ENCODE measurements around the gene FAM72C.
"Not testable (repeated sequence)": the region's sequence is repeated elsewhere in the genome, so short reads cannot be mapped to it uniquely, and the experiment has no call there.

The FAM72C gene

DNA sequence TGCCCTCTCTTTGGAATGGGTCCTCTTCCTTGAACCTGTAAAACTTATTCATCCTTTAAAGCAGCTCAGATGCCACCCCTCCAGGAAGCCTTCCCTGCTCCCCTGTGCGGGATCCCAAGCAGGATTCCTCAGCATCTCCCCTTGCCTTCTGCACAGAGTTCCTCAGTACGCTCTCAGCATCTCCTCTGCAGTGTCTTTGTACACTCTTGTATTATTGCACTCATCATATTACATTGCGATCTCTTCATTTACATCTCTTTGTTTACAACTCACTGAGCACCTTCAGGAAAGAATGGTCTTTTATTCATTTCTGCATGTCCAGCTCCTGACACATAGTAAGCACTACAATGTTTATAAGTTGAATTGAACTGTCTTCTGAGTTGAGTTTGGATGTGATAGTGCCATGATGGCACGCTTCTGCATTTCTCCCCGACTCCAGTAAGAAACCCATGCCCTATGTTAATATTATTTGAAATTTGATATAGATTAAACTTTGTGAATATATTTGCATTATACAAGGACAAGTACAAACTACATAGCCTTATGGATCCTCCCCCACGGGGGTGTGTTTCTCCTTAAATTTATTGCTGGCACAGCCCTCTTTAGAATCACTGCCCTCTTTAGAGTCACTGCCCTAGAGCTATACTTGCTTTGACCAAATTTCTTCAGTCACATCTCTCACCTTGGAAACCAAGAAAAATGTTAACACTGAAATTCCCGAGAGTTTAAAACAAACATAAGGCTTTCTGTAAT is 13.1 kb upstream of the FAM72C start:
- DNase-seq, result not testable (repeated sequence)

GRCh38 chr1:143974416-143974815 is 2.6 kb upstream of the FAM72C start:
- DNase-seq, result not testable (repeated sequence)

GRCh38 chr1:143973876-143974414 is 2.2 kb upstream of the FAM72C start:
- DNase-seq, result not testable (repeated sequence)

DNA sequence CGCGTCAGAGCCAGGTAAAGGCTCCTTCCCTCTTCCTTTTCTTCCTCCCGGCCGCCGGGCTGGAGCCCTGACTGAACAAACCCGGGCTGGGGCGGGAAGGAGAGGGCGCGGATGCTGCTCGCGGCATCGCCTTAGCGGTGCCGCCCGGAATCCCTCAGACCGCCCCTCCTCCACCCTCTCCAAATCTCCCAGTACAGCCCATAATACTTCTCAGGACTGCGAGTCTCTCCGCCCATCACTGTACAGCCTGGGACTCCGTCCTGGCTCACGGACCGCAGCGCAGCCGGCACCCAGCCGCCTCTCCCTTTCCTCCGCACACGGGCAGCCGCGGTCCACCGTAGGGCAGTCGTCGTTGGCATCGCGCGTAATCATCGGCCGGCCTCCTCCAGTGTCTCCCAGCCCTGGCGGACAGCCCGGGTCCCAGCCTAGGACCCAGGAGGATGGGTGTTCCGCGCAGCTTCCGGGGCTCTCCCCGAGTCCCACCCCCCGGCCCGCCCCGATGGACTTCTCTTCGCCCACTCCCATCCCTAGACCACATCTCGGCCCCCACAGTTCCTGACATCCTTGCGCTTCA is 1.1 kb upstream of the FAM72C start:
- DNase-seq, result not testable (repeated sequence)

- DNase-seq, result not testable (repeated sequence)
Observed at GRCh38 chr1:143965860-143966259, 5.9 kb downstream of the FAM72C start.

DNA sequence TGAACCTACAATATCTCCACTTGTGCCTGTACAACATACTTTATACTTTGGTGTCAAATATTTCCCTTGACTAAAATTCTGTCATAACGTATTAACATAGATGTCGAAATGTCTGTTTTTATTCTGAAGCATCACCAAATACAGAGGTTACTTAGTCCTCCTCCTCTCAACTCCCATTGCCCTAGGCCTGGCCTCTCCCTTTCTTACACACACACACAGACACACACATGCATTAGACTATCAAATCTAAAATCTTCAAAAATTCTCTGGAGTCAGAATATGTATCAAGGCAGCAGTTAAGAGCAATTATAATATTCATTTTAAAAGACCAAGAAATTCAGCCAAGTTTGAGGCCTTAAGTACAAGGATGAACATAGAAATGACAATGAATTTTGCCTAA is 7.5 kb downstream of the FAM72C start:
- DNase-seq, result not testable (repeated sequence)

DNA sequence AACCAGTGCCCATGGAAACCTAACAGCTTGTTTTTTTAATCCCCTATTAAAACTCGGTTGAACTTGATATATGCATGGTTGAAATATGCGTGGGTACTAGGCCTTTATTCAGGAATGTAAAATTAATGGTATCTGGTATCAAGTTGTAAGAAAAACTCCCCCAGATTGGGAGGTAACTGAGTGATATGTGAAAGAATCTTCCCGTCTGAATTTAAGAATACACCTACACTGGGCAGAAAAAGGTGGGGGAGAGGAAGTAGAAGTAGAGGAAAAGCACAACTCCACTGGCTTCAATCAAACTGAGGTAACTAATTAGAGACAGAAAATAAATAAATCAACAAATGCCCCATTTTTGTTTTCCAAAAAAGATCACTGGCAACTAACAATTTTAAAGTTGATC is 15.9 kb downstream of the FAM72C start:
- DNase-seq, result not testable (repeated sequence)

GRCh38 chr1:143952913-143953312 is 18.9 kb downstream of the FAM72C start:
- not testable (repeated sequence) for DNase-seq

DNA sequence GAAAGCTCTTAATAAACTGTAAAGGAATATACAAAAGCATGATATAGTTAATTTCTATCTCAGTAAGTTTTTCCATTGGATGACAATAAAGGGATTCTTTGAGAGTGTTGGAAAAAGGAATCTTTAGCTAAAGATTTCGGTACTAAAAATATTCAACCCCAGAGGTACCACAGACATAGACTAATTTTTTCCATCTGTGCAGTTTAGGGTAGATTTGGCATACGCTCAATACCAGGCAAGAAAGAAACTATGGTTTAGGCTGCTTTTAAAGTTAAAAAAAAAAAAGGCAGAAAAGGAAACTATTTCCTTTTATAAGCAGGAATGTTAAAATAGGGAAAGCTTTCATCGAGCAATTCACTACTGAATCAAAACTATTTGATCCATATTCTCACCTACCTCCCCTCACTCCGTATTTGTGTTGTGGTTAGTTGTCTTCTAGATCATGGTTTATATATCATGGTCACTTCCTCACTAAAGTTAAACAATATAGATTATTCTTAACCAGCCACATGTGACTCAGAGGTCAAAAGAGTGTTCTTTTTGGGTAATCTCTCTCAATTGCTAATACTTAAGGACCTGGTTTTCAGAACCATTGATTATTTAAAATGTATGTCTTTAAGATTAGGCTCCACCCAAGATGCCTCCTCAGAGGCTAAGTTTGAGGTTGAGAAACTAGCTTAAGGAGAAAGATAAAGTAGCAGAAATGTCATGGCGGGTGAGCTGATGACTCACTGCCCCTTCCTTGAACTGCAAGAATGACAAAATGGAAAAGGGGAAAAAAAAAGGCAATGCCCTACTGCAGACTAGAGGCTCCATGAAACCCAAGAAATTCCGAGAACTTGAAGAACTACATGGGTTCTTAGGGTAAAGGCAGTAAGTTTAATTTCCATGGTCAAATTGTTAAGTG is 20.0 kb downstream of the FAM72C start:
- not testable (repeated sequence) for DNase-seq

DNA sequence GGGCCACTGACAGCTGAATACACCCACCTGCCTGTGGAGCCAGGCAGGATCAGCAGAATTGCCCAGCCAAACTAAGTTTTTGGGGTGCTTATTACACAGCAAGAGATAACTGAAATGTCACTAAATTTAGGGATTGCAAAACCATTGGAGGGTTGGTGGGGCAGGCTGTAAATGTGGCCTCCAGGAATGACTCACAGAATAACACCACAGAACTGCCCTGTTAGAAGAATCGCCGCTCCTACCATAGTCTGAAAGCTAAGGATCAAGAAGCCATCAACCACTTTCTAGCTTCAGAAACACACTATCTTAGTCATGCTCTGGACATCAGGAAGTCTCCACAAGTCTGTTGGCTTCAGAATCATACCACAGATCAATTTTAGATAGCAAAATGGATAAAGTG is 24.0 kb downstream of the FAM72C start:
- not testable (repeated sequence) for DNase-seq

DNA sequence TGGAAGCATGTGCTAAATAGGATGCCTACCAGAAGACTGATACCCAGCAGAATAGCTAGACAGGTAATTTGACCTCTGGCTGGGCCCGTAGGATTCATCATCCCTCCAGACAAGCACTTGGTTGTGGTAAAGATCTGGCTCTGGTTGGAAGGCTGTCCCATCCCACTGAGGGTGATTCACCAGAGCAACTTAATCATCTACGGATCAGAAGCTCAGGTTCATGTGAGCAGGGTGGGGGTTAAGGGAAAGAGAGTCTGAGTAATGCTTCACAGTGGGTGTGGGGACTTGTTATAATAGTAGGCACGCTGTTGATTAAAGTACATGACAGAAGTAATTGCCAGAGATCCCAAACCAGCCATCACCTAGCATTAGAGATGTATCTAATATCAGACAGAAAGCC is 26.5 kb downstream of the FAM72C start:
- DNase-seq, result not testable (repeated sequence)

DNA sequence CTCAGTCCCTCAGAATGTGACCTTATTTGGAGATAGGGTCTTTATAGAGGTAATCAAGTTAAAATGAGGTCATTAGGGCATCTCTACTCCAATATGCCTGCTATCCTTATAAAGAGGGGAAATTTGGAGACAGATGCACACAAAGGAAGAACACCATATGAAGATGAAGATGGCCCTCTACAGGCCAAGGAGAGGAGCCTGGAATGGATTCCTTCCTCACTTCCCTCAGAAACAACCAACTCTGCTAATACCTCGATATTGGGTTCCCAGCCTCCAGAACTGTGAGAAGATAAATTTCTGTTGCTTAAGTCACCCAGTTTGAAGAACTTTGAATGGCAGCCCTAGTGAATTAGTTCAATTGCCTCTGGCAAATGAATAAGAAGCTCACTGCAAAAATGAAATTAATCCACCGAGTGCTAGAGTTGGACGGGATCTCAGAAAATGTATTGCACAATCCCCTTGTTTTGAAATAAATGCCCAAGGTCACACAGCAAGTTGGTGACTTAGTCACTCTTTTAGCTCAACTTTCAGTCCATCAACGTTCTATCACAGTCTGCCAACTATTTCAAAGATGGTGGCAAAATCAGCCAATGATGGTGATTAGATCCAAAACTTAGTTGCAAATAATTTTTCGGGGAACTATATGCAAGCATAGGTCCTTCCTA is 27.1 kb downstream of the FAM72C start:
- not testable (repeated sequence) for DNase-seq

DNA sequence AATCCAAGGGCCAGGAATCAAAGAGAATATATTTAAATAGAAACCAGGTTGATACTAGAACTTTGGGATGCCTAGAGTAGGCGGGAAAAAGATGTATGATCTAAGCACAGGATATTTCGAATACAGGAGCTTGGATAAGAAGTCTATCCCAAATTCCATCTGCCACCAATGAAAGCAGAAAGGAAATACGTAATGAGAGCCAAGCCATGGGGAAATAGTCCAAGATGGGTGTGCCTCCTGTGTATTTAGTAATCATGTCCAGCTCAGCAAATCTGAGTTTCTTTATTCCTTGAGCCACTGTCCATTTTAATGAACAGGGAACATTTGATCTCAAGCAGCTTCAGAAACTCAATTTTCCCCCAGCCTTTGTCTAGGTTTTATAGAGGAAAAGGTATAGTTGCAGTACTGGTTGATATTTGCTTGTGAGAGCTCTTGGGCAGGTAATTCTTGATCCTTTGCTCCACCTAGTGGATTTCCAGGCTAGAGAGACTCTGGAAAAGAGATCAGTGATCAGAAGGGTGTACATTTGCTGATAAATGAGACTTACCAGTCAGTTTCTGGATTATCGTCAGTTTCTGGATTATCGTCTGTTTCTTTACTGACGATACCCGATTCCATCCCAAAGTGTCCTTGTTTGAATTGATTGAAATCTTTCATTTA is 28.3 kb downstream of the FAM72C start:
- DNase-seq, result not testable (repeated sequence)

DNA sequence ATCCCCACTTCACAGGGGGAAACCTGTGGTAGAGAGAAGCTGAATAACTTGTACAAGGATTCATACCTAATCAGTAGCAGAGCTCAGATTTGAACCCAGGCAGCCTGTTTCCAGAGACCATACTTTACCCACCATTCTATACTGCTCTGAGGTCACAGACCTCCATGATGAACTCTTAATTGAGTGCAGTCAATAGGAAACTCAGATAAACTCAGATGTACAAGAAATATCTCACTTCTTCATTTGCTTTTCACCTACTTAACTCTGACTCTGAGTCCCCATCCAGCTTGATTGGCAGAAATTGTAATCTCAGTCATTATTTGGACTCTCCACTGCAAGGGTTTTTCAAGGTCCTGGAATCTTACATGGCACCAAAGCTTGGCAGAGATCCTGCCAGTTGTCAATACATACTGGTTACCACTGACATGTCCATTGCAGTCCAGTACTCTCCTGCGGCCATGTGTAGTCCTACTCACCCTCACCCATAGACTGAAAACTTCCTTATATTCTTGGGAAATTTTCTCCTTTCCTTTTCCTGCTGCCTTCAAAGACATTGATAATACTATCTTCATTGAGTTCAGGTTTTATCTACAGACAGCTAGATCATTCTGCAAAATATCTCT is 29.4 kb downstream of the FAM72C start:
- not testable (repeated sequence) for DNase-seq

DNA sequence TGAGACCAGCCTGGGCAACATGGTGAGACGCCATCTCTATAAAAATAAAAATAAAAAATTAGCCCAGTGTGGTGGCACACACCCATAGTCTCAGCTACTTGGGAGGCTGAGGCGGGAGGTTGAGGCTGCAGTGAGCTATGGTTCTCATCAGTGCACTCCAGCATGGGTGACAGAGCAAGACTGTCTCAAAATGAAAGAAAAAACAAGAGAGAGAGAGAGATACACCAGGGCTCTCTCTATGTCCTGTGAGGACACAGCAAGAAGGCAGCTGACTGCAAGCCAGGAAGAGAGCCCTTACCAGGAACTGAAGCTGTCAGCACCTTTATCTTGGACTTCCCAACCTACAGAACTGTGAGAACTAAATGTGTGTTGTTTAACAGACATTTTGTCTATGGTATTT is 32.1 kb downstream of the FAM72C start:
- not testable (repeated sequence) for DNase-seq

GRCh38 chr1:143938922-143939321 is 32.9 kb downstream of the FAM72C start:
- DNase-seq, result not testable (repeated sequence)

DNA sequence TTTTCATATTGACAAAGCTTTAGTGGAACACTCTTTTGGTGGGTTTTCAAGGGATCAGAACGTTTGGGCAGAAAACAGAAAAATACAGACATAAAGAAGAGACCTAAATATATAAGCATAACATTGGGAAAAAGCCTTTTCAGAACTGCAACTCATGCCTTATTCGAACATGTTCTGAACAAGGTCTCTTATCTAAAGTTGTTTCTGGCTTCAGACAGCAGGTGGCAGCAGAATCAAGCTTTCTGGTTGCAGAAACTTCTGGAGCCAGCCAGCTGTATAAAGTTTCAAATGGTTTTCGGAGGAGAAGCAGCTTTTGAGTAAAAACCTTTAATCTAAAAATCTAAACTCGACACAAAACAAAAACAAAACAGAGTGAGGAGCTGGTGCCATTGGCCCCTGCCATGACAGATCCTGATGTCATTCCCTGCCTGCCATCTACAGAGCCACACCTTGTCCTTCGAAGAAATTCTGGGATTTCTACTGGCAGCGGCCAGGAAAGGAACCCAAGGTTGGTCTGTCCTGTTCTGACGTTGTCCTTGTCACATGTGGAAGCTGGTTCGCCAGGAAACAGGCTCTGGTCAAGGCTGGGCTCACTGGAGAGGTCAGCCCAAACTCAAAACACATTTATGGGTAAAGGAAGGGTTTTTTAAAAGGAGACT is 35.2 kb downstream of the FAM72C start:
- peak; percentile 16 to 23 for DNase-seq

DNA sequence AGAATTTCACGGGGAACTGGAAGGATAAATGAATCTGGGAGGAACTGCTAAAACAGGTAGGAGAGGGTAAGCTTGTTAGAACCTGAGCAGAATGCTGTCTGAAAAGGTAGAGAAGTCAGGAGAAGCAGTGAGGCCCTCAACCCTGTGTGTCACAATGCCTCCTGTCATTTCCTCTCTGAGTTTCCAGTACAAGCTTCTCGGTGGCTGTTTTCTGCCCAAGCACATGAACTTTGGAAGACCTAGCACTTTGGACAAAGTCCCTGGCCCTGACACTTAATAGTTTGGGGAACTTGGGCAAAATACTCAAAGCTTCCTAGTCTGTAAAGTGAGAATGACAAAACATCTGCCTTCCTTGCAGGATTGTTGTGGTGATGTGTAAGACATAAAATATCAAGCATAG is 52.7 kb downstream of the FAM72C start:
- DNase-seq, result not testable (repeated sequence)

GRCh38 chr1:143918552-143918951 is 53.2 kb downstream of the FAM72C start:
- not testable (repeated sequence) for DNase-seq

- DNase-seq, result not testable (repeated sequence)
Observed at GRCh38 chr1:143913705-143914104, 58.1 kb downstream of the FAM72C start.
